ENCODE results near the gene FNDC3B. TPM values are rescaled to one million over a fixed set of nuclear protein-coding genes. Genes with fewer than 3 reads are reported as not detected.

FNDC3B gene
- total and polyA plus RNA-seq, 9 of the 15 experiments (the other 6 are each of a cell fraction or from before 2014, with no cell fraction given), result 7.0 to 35.8 (median 16.2) TPM

GRCh38 chr3:172078721-172079120 is 39.3 kb downstream of the FNDC3B start:
- Histone ChIP-seq H3K4me2 (ENCODE audit: insufficient read depth, low read length) (0 out of 2 replicates have a peak overlapping the region, but pooled peaks have one; percentile 1), H3K36me3 (ENCODE audit: control insufficient read depth, insufficient read depth, low read length) (peaks cover 34% of the 10 kb centered on the region), H3K9ac (ENCODE audit: insufficient read depth in 1 of 2, low read depth in 2 of 2, low read length in 2 of 2) (no peak overlapping the region), H3K4me1 (replicated peaks in 1 of 2; ENCODE audit: control insufficient read depth in 2 of 2, insufficient read depth in 2 of 2, low read length in 2 of 2) (peaks cover 4 to 36% of the 10 kb centered on the region in 2 experiments; a peak in 3 of 5 replicates), H3K27me3 (ENCODE audit: control insufficient read depth in 2 of 2, insufficient read depth in 2 of 2, low read length in 2 of 2) (no peaks in the 10 kb centered on the region), H2AFZ (ENCODE audit: low read depth, low read length) (no peak overlapping the region), H3K79me2 (ENCODE audit: control insufficient read depth, insufficient read depth, low read length) (peaks cover 98% of the 10 kb centered on the region), H3K4me3 (no peak overlapping the region), H3K9me1 (ENCODE audit: control insufficient read depth, insufficient read depth, low read length) (no peaks in the 10 kb centered on the region), H3K9me3 (replicated peaks; ENCODE audit: control insufficient read depth, insufficient read depth, low read depth, low read length) (no peaks in the 10 kb centered on the region), H3K27ac (ENCODE audit: extremely low read depth, low read depth, low read length) (peak overlapping the region; percentile 53; the same call in 1 of the 3 replicates), H4K20me1 (replicated peaks; ENCODE audit: control insufficient read depth, insufficient read depth, low read length) (no peaks in the 10 kb centered on the region)
- no peak for DNase-seq (ENCODE audit: extremely low read depth in 1 of 4, low spot score in 3 of 4)
- no peak for ATAC-seq
- intact Hi-C loops (cut with micrococcal nuclease) (no loop called here), in situ Hi-C loops (cut with MboI) (no loop called here)
- WGBS (ENCODE audit: insufficient coverage, low coverage, missing lambda C conversion rate), result 39% methylated on average over 6 of the region's 6 CpGs
- POLR2A ChIA-PET, result interaction anchor here (0.6 to 3.1 kb wide), 4 partner anchors 10 to 539 kb away, joined by 3 to 15 read pairs (median 3); no protein-coding TSS in a partner anchor
- no TSS peak for BruUV-seq (replicated peaks)
- CTCF ChIA-PET (ENCODE audit: low intra/inter-chr PET ratio), result interaction anchor here (0.7 kb wide), 1 partner anchor 249 kb away, joined by 3 read pairs; no protein-coding TSS in a partner anchor
- FAIRE-seq, result peak; percentile 52
- TF ChIP-seq ZC3H11A (IDR thresholded peaks at IDR 0.05; ENCODE audit: low read depth, low read length), result no peak
- no peak for TF ChIP-seq CHAMP1 (IDR thresholded peaks at IDR 0.05)
- TF ChIP-seq ZNF583 (CRISPR knock-in tag; IDR thresholded peaks at IDR 0.05), result no peak
- TF ChIP-seq SIN3B (IDR thresholded peaks at IDR 0.05; ENCODE audit: low read depth), result no peak
- no peak for TF ChIP-seq KLF1 (tag; IDR thresholded peaks at IDR 0.05)
- no peak for TF ChIP-seq MITF (IDR thresholded peaks at IDR 0.05)
- TF ChIP-seq TCFL5 (CRISPR knock-in tag; conservative IDR thresholded peaks at IDR 0.05), result no peak
- no peak for TF ChIP-seq ZNF140 (CRISPR knock-in tag; IDR thresholded peaks at IDR 0.05)
- TF ChIP-seq GATA2 (CRISPR knock-in tag; IDR thresholded peaks at IDR 0.05), result no peak
- no peak for TF ChIP-seq E2F1 (CRISPR knock-in tag; IDR thresholded peaks at IDR 0.05)
- no peak for TF ChIP-seq NR1H2 (CRISPR knock-in tag; IDR thresholded peaks at IDR 0.05)
- no peak for TF ChIP-seq DIDO1 (tag; IDR thresholded peaks at IDR 0.05; ENCODE audit: low read depth)
- TF ChIP-seq MYNN (IDR thresholded peaks at IDR 0.05), result no peak
- no peak for TF ChIP-seq MYNN (CRISPR knock-in tag; IDR thresholded peaks at IDR 0.05)
- no peak for TF ChIP-seq JUNB (CRISPR knock-in tag; conservative IDR thresholded peaks at IDR 0.05)
- no peak for TF ChIP-seq POU5F1 (IDR thresholded peaks at IDR 0.05; ENCODE audit: borderline replicate concordance, low read depth, low read length, partially characterized antibody)
- no peak for TF ChIP-seq ZNF79 (CRISPR knock-in tag; IDR thresholded peaks at IDR 0.05; ENCODE audit: low read depth)
